H1 (cell line): Measurements from ENCODE around the gene MAGED2. TPM values are rescaled to one million over a fixed set of nuclear protein-coding genes. Genes with fewer than 3 reads are reported as not detected.

Source experiments
- CTCF ChIA-PET: fragments of 300-600 bp; sonication (Branson Sonifier 250); formaldehyde crosslinking; loops from one replicate; lab custom pipeline; 2021; ENCODE audit not compliant: partially characterized antibody; lab: Charles Lee
- POLR2A ChIA-PET: fragments of 300-600 bp; sonication (Branson Sonifier 250); formaldehyde crosslinking; loops from one replicate; lab custom pipeline; 2021; ENCODE audit warnings: inconsistent platforms; ENCODE audit not compliant: partially characterized antibody; lab: Charles Lee
- DNase-seq, 2 experiments: peaks; one replicate each; pipeline versions ENCODE4 v3.0.0 to v3.0.0-alpha.2; 2010 to 2022; ENCODE audit warnings: low spot score in 2 of 2, low read depth in 1 of 2, mixed read lengths in 1 of 2
- FAIRE-seq: peaks from 2 replicates; lab custom pipeline; 2011; peaks lifted over from hg19 to GRCh38; lab: Jason Lieb, UNC
- H2AFZ ChIP-seq: 2 replicates; pipeline ENCODE4 v1.8.1; 2012; ENCODE audit warnings: low read length, inconsistent platforms
- H2AK5ac ChIP-seq: 2 replicates; pipeline ENCODE4 v1.6.1; 2013; ENCODE audit warnings: low read depth, low read length
- H2BK120ac ChIP-seq: replicated peaks from 2 replicates; pipeline ENCODE3; 2013; ENCODE audit warnings: low read depth, low read length, inconsistent platforms
- H2BK12ac ChIP-seq: 2 replicates; pipeline ENCODE4 v1.6.1; 2013; ENCODE audit warnings: low read depth, low read length
- H2BK15ac ChIP-seq: 2 replicates; pipeline ENCODE4 v1.6.1; 2013; ENCODE audit warnings: low read length
- H2BK20ac ChIP-seq: 2 replicates; pipeline ENCODE4 v1.6.1; 2013; ENCODE audit warnings: low read length
- H2BK5ac ChIP-seq: 2 replicates; pipeline ENCODE4 v1.6.1; 2013; ENCODE audit warnings: low read depth, low read length
- H3K14ac ChIP-seq: 2 replicates; pipeline ENCODE4 v1.6.1; 2013; ENCODE audit warnings: inconsistent platforms; ENCODE audit not compliant: insufficient read length
- H3K18ac ChIP-seq: 2 replicates; pipeline ENCODE4 v1.6.1; 2013; ENCODE audit warnings: low read length; ENCODE audit errors: extremely low read depth
- H3K23ac ChIP-seq: 2 replicates; pipeline ENCODE4 v1.6.1; 2013; ENCODE audit warnings: inconsistent platforms; ENCODE audit not compliant: insufficient read length
- H3K23me2 ChIP-seq: 2 replicates; pipeline ENCODE4 v1.6.1; 2013; ENCODE audit warnings: low read depth, low read length
- H3K27ac ChIP-seq: 2 replicates; pipeline ENCODE4 v1.6.1; 2011; ENCODE audit warnings: low read depth, low read length, inconsistent platforms
- H3K27me3 ChIP-seq, 4 experiments: replicated peaks in 1 of 4; 1 replicate in 1 of 4; 2 replicates in 3 of 4; pipeline versions ENCODE4 v1.6.1 to v1.8.1; 2011 to 2013; ENCODE audit warnings: low read length in 3 of 4, mild to moderate bottlenecking in 3 of 4, inconsistent platforms in 2 of 4, mixed read lengths in 2 of 4, moderate library complexity in 1 of 4; ENCODE audit not compliant: control insufficient read depth in 3 of 4, insufficient read depth in 3 of 4; ENCODE audit errors: extremely low read depth in 1 of 4
- H3K36me3 ChIP-seq, 4 experiments: 2 replicates each; pipeline versions ENCODE4 v1.6.1 to v1.8.1; 2011 to 2013; ENCODE audit warnings: mild to moderate bottlenecking in 4 of 4, low read length in 3 of 4, moderate library complexity in 2 of 4, control low read depth in 1 of 4, inconsistent platforms in 1 of 4; ENCODE audit not compliant: insufficient read depth in 4 of 4, control insufficient read depth in 2 of 4
- H3K4ac ChIP-seq: replicated peaks from 2 replicates; pipeline ENCODE3; 2013; ENCODE audit warnings: low read length, low read depth, mixed read lengths, inconsistent platforms; ENCODE audit not compliant: insufficient read length
- H3K4me1 ChIP-seq, 4 experiments: replicated peaks in 1 of 4; 1 replicate in 1 of 4; 2 replicates in 3 of 4; pipeline versions ENCODE4 v1.6.1 to v1.8.1; 2011 to 2013; ENCODE audit warnings: low read length in 3 of 4, inconsistent platforms in 2 of 4, mixed read lengths in 1 of 4; ENCODE audit not compliant: insufficient read depth in 4 of 4, control insufficient read depth in 3 of 4
- H3K4me2 ChIP-seq, 2 experiments: 2 replicates each; pipeline versions ENCODE4 v1.6.1 to v1.8.1; 2011 to 2013; ENCODE audit warnings: low read depth in 2 of 2, low read length in 2 of 2, control low read depth in 1 of 2, inconsistent platforms in 1 of 2, mild to moderate bottlenecking in 1 of 2; ENCODE audit not compliant: insufficient read depth in 1 of 2
- H3K4me3 ChIP-seq, 4 experiments: fragments of 200-600, 300-600 bp in 1 of 4; sonication (generic), shearing (Covaris generic), sonication (Bioruptor Twin) in 1 of 4; 2 replicates each; pipeline versions ENCODE4 v1.5.1 to v1.8.1; 2011 to 2016; ENCODE audit warnings: low read length in 4 of 4, low read depth in 3 of 4, control low read depth in 2 of 4, inconsistent platforms in 2 of 4, mild to moderate bottlenecking in 2 of 4, mixed read lengths in 1 of 4, moderate library complexity in 1 of 4; ENCODE audit not compliant: insufficient read depth in 2 of 4; ENCODE audit errors: extremely low read depth in 1 of 4
- H3K56ac ChIP-seq: replicated peaks from 2 replicates; pipeline ENCODE3; 2013; ENCODE audit warnings: low read depth, mild to moderate bottlenecking, mixed read lengths, low read length, inconsistent platforms; ENCODE audit not compliant: insufficient read length
- H3K79me1 ChIP-seq: 2 replicates; pipeline ENCODE4 v1.6.1; 2013; ENCODE audit warnings: low read depth, low read length, control low read depth
- H3K79me2 ChIP-seq, 2 experiments: 2 replicates each; pipeline versions ENCODE4 v1.6.1 to v1.8.1; 2012 to 2013; ENCODE audit warnings: low read length in 2 of 2, mild to moderate bottlenecking in 2 of 2, inconsistent platforms in 1 of 2; ENCODE audit not compliant: insufficient read depth in 2 of 2, control insufficient read depth in 1 of 2
- H3K9ac ChIP-seq, 4 experiments: replicated peaks in 1 of 4; 1 replicate in 1 of 4; 2 replicates in 3 of 4; pipeline versions ENCODE4 v1.6.1 to v1.8.1; 2011 to 2013; ENCODE audit warnings: low read depth in 3 of 4, low read length in 3 of 4, control low read depth in 2 of 4, mild to moderate bottlenecking in 2 of 4, moderate library complexity in 2 of 4, inconsistent platforms in 1 of 4; ENCODE audit errors: extremely low read depth in 1 of 4
- H3K9me3 ChIP-seq, 2 experiments: 2 replicates each; pipeline versions ENCODE4 v1.6.1 to v1.8.1; 2012 to 2013; ENCODE audit warnings: mild to moderate bottlenecking in 2 of 2, moderate library complexity in 2 of 2, control low read depth in 1 of 2, inconsistent platforms in 1 of 2, low read depth in 1 of 2, low read length in 1 of 2, mixed read lengths in 1 of 2; ENCODE audit not compliant: insufficient read depth in 2 of 2
- H4K20me1 ChIP-seq, 2 experiments: replicated peaks in 1 of 2; 2 replicates each; pipeline versions ENCODE3 to v1.8.1; 2011 to 2013; ENCODE audit warnings: inconsistent platforms in 2 of 2, low read length in 2 of 2, mild to moderate bottlenecking in 1 of 2; ENCODE audit not compliant: insufficient read depth in 2 of 2, control insufficient read depth in 1 of 2
- H4K5ac ChIP-seq: 2 replicates; pipeline ENCODE4 v1.6.1; 2013; ENCODE audit warnings: low read length, low read depth, mixed read lengths, inconsistent platforms; ENCODE audit not compliant: insufficient read length
- H4K8ac ChIP-seq: 2 replicates; pipeline ENCODE4 v1.8.0; 2013; ENCODE audit warnings: mild to moderate bottlenecking, moderate library complexity, low read length, inconsistent platforms; ENCODE audit not compliant: insufficient read depth; ENCODE audit errors: extremely low read depth
- H4K91ac ChIP-seq: replicated peaks from 2 replicates; pipeline ENCODE3; 2013; ENCODE audit warnings: low read length, mixed read lengths, inconsistent platforms; ENCODE audit not compliant: insufficient read length
- ATF3 ChIP-seq: IDR thresholded peaks from 2 replicates; pipeline ENCODE4 v1.6.1; 2011; ENCODE audit warnings: low read depth, mild to moderate bottlenecking, low read length; ENCODE audit not compliant: insufficient read depth
- BRCA1 ChIP-seq: IDR thresholded peaks from 2 replicates; pipeline ENCODE4 v1.6.1; 2012; ENCODE audit warnings: low read depth, low read length, improper control_type of control experiment
- CBX8 ChIP-seq: fragments of 300-800, 300-1000 bp; sonication (generic); IDR thresholded peaks from 2 replicates; pipeline ENCODE4 v1.7.1; 2016; ENCODE audit warnings: low read depth, low read length, borderline replicate concordance
- CREB1 ChIP-seq: IDR thresholded peaks from 2 replicates; pipeline ENCODE4 v1.6.1; 2012; ENCODE audit warnings: inconsistent platforms
- CTBP2 ChIP-seq: IDR thresholded peaks from 2 replicates; pipeline ENCODE4 v1.7.0; 2011; ENCODE audit warnings: borderline replicate concordance, mild to moderate bottlenecking, moderate library complexity, mixed read lengths, low read length; ENCODE audit not compliant: insufficient read depth, insufficient read length
- E2F6 ChIP-seq: IDR thresholded peaks from 2 replicates; pipeline ENCODE4 v1.6.1; 2012; ENCODE audit warnings: inconsistent platforms
- EZH2 ChIP-seq: fragments of 200-600 bp; sonication (generic); IDR thresholded peaks from 2 replicates; pipeline ENCODE4 v1.7.1; 2012; ENCODE audit warnings: low read depth, mild to moderate bottlenecking, moderate library complexity, low read length, inconsistent platforms; ENCODE audit not compliant: severe bottlenecking
- KDM1A ChIP-seq: fragments of 200-600, 300-600 bp; sonication (generic); IDR thresholded peaks from 2 replicates; pipeline ENCODE4 v1.7.1; 2016; ENCODE audit warnings: mild to moderate bottlenecking, low read length, borderline replicate concordance
- MAFK ChIP-seq: IDR thresholded peaks from 2 replicates; pipeline ENCODE4 v1.6.1; 2012; ENCODE audit warnings: low read depth, mild to moderate bottlenecking, improper control_type of control experiment, low read length
- TEAD4 ChIP-seq: IDR thresholded peaks from 2 replicates; pipeline ENCODE4 v1.6.1; 2012; ENCODE audit warnings: low read depth, low read length, inconsistent platforms, mixed read lengths
- USF2 ChIP-seq: IDR thresholded peaks from 2 replicates; pipeline ENCODE4 v1.6.1; 2011; ENCODE audit warnings: low read length, improper control_type of control experiment
- YY1 ChIP-seq: IDR thresholded peaks from 2 replicates; pipeline ENCODE4 v1.6.1; 2011; ENCODE audit warnings: low read depth, mild to moderate bottlenecking, low read length
- WGBS, 2 experiments: shearing (Covaris generic) in 1 of 2; methylation state at CpG; one replicate each; pipeline versions ENCODE4 v1.1.6 to v1.1.7; 2013 to 2015; ENCODE audit warnings: low lambda C conversion rate in 2 of 2, mixed read lengths in 2 of 2, inconsistent platforms in 1 of 2, low coverage in 1 of 2, missing lambda C conversion rate in 1 of 2; ENCODE audit not compliant: insufficient replicate concordance in 2 of 2, insufficient coverage in 1 of 2, insufficient read length in 1 of 2; ENCODE audit errors: extremely low coverage in 1 of 2, missing lambda C conversion rate in 1 of 2; 5-methylcytosine and 5-hydroxymethylcytosine counted together
- polyA plus RNA-seq, 7 experiments: library from polyadenylated mRNA; depleted of rRNA in 3 of 7; stranded (reverse) in 5 of 7; unstranded in 2 of 7; fragments of >200 nt in 5 of 7; fragments of 200-250 nt in 2 of 7; gene quantifications; 1 replicate in 5 of 7; 2 replicates in 1 of 7; 4 replicates in 1 of 7; pipeline versions ENCODE4 v1.2.1 to v1.2.3, GENCODE V29; 2011 to 2013; ENCODE audit warnings: missing spikeins in 2 of 7, mixed read lengths in 2 of 7
- total RNA-seq: library from RNA; stranded (reverse); fragmentation: NEBNext Ultra II Directional; extraction: Animal tissue kit (Norgen Biotek cat#: 25700); gene quantifications from 2 replicates; pipeline ENCODE4 v1.2.1, GENCODE V29; 2021

The MAGED2 gene
- total and polyA plus RNA-seq, 2 of the 8 experiments (the other 6 are each of a cell fraction or from before 2014, with no cell fraction given): 83.3 to 120 TPM

- H4K5ac ChIP-seq: no peak overlapping the region
- H2BK15ac ChIP-seq: no peak overlapping the region
- no peak overlapping the region for H2AFZ ChIP-seq
- DNase-seq (no peak), FAIRE-seq (no peak)
- H3K79me1 ChIP-seq: no peaks in the 10 kb centered on the region
- H2BK5ac ChIP-seq: no peak overlapping the region
- H4K20me1 ChIP-seq: no peaks in the 10 kb centered on the region
- ChIA-PET CTCF (no interaction called here), POLR2A (no interaction called here)
- no peaks in the 10 kb centered on the region for H3K27me3 ChIP-seq
- no peaks in the 10 kb centered on the region for H3K23me2 ChIP-seq
- no peak overlapping the region for H2BK120ac ChIP-seq
- H3K9me3 ChIP-seq: no peaks in the 10 kb centered on the region
- WGBS, 2 experiments: 83% methylated on average over 1 of the region's 1 CpG; no CpG with 5 or more reads in 1 of the 2 experiments
- TF ChIP-seq E2F6: no peak
- no peak for TF ChIP-seq USF2
- TF ChIP-seq YY1: no peak
- no peak for TF ChIP-seq MAFK
- no peak for TF ChIP-seq CREB1
- no peak for TF ChIP-seq TEAD4
- no peak for TF ChIP-seq CTBP2
- TF ChIP-seq EZH2: no peak
- no peak for TF ChIP-seq KDM1A
- no peak for TF ChIP-seq ATF3
- no peak for TF ChIP-seq BRCA1
- no peak for TF ChIP-seq CBX8
- no peak overlapping the region for H3K18ac ChIP-seq
- H2BK12ac ChIP-seq: no peak overlapping the region
- no peak overlapping the region for H3K4me2 ChIP-seq
- no peak overlapping the region for H4K8ac ChIP-seq
- no peak overlapping the region for H3K23ac ChIP-seq
- no peak overlapping the region for H3K27ac ChIP-seq
- H2AK5ac ChIP-seq: no peak overlapping the region
- H3K4ac ChIP-seq: no peak overlapping the region
- H3K36me3 ChIP-seq: no peaks in the 10 kb centered on the region
- no peak overlapping the region for H3K9ac ChIP-seq
- no peaks in the 10 kb centered on the region for H3K79me2 ChIP-seq
- no peak overlapping the region for H4K91ac ChIP-seq
- H3K4me1 ChIP-seq: peaks cover 0 to 2% (median 0%) of the 10 kb centered on the region in 4 experiments; a peak in 2 of 7 replicates
- H3K56ac ChIP-seq: no peak overlapping the region
- H2BK20ac ChIP-seq: no peak overlapping the region
- no peak overlapping the region for H3K14ac ChIP-seq
- no peak overlapping the region for H3K4me3 ChIP-seq
Observed at GRCh38 chrX:54842607-54843006, 35.1 kb downstream of the MAGED2 start.
